Fibroblast of mammary gland (primary cell): ENCODE measurements around the gene NUP93.
"Not testable (repeated sequence)": the region's sequence is repeated elsewhere in the genome, so short reads cannot be mapped to it uniquely, and the experiment has no call there.

Experiments used
- DNase-seq: peaks from one replicate; pipeline ENCODE4 v3.0.0-alpha.2; 2010; ENCODE audit warnings: low read depth
- H3K4me3 ChIP-seq: 2 replicates; pipeline ENCODE4 v1.5.1; 2011; ENCODE audit warnings: low read depth, mild to moderate bottlenecking, low read length, moderate library complexity; ENCODE audit not compliant: control insufficient read depth
- TF ChIP-seq, protein P1 (sequence below): conservative IDR thresholded peaks from 2 replicates; pipeline ENCODE4 v1.5.1; 2011; ENCODE audit warnings: low read depth, low read length, inconsistent platforms; ENCODE audit not compliant: control insufficient read depth, insufficient read depth

NUP93 gene

GRCh38 chr16:56880685-56881084 is 150.8 kb downstream of the NUP93 start:
- no peak for DNase-seq
- TF ChIP-seq, protein P1, sequence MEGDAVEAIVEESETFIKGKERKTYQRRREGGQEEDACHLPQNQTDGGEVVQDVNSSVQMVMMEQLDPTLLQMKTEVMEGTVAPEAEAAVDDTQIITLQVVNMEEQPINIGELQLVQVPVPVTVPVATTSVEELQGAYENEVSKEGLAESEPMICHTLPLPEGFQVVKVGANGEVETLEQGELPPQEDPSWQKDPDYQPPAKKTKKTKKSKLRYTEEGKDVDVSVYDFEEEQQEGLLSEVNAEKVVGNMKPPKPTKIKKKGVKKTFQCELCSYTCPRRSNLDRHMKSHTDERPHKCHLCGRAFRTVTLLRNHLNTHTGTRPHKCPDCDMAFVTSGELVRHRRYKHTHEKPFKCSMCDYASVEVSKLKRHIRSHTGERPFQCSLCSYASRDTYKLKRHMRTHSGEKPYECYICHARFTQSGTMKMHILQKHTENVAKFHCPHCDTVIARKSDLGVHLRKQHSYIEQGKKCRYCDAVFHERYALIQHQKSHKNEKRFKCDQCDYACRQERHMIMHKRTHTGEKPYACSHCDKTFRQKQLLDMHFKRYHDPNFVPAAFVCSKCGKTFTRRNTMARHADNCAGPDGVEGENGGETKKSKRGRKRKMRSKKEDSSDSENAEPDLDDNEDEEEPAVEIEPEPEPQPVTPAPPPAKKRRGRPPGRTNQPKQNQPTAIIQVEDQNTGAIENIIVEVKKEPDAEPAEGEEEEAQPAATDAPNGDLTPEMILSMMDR, result no peak
- H3K4me3 ChIP-seq, result no peak overlapping the region

- TF ChIP-seq, protein P1, result no peak
- DNase-seq, result no peak
These were observed 152.3 kb downstream of the NUP93 start for GRCh38 chr16:56882077-56882800.

DNA sequence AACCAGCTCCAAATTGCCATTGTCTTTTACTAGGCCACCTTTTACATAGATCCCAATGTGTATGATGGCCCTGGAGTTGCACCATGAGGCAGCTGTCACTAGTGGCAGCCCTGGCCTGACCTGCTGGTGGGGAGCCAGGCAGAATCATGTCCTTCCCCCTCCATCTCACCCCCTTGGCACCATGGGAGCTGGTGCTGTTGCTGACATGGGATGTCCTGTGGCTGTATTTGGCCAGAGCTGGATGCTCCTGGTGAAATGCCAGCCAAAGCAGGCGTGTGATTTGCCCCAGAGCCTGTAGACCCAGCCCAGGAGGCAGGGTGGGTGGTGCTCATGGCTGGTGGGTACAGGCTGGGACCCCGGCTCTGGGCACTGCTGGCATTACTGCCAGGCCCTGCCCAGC is 153.7 kb downstream of the NUP93 start:
- no peak overlapping the region for H3K4me3 ChIP-seq
- TF ChIP-seq, protein P1, result no peak
- no peak for DNase-seq

More at GRCh38 chr16:56882077-56882800, 152.3 kb downstream of the NUP93 start:
- no peak overlapping the region for H3K4me3 ChIP-seq

DNA sequence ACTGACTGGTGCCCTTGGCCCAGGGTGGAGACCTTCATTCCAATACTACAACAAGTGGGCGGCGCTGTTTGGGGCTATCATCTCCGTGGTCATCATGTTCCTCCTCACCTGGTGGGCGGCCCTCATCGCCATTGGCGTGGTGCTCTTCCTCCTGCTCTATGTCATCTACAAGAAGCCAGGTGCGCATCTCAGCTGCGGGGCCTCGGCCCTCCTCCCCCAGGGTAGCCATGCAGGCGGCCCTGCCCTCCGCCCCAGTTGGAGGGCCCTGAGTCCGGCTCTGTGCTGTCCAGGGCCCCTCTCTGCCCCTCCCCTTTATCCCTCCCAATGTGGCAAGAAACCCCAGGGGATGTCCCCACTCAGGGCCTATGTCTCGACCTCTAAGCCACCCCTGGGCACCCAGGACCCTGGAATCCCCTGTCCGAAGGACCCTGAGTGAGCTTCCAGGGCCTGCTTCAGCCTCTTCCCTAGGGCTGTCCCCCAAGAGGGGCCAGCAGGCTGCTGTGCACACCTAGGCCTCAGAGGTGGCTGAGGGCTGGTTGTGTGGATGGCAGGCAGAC is 154.2 kb downstream of the NUP93 start:
- TF ChIP-seq, protein P1, result no peak
- no peak for DNase-seq
- no peak overlapping the region for H3K4me3 ChIP-seq

DNA sequence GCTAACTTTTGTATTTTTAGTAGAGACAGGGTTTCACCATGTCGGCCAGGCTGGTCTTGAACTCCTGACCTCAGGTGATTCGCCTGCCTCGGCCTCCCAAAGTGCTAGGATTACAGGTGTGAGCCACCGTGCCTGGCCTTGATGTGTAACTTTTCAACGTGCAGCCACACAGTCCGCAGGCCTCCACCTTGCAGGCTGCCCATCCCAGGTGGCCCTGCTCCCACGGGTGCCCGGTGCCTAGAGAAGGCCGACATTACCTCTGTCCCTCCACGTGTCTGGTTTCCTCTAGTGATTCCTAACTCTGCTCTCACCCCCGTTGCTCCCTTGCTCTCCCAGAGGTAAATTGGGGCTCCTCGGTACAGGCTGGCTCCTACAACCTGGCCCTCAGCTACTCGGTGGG is 155.0 kb downstream of the NUP93 start:
- DNase-seq, H3K4me3 ChIP-seq: not testable (repeated sequence)

GRCh38 chr16:56885446-56886162 is 155.7 kb downstream of the NUP93 start:
- DNase-seq, result peak; percentile 13
- H3K4me3 ChIP-seq, result no peak overlapping the region
- TF ChIP-seq, protein P1, result no peak

GRCh38 chr16:56886296-56886695 is 156.4 kb downstream of the NUP93 start:
- TF ChIP-seq, protein P1, result no peak
- no peak for DNase-seq
- no peak overlapping the region for H3K4me3 ChIP-seq
